Stimulated activated memory B cell treated with anti-CD40 and anti-IgM and Interleukin-4, amounts not matched to agents 10 μg/mL and 1 μg/mL and 100 μg/mL, for 72 hours (primary cell): ENCODE measurements around the gene GNGT2.
A peak's percentile ranks its signal among the peaks of the same experiment; 100 is the strongest.

Source experiments
- ATAC-seq: fragments of 150-1000 bp; cut with Tn5 transposase; 2 replicates; pipeline ENCODE4 v1.10.0; 2021
- H3K27ac Mint-ChIP-seq: one replicate; pipeline ENCODE4 v1.8.0; 2022; ENCODE audit warnings: mild to moderate bottlenecking, mixed read lengths
- H3K27me3 Mint-ChIP-seq: one replicate; pipeline ENCODE4 v1.8.0; 2022; ENCODE audit warnings: mixed read lengths
- H3K36me3 Mint-ChIP-seq: one replicate; pipeline ENCODE4 v1.8.0; 2022; ENCODE audit warnings: mixed read lengths
- H3K4me1 Mint-ChIP-seq: one replicate; pipeline ENCODE4 v1.8.0; 2022; ENCODE audit warnings: mixed read lengths
- H3K4me3 Mint-ChIP-seq: one replicate; pipeline ENCODE4 v1.8.0; 2022; ENCODE audit warnings: mild to moderate bottlenecking, moderate library complexity, mixed read lengths
- H3K9me3 Mint-ChIP-seq: one replicate; pipeline ENCODE4 v1.8.0; 2022; ENCODE audit warnings: mixed read lengths

The GNGT2 gene

DNA sequence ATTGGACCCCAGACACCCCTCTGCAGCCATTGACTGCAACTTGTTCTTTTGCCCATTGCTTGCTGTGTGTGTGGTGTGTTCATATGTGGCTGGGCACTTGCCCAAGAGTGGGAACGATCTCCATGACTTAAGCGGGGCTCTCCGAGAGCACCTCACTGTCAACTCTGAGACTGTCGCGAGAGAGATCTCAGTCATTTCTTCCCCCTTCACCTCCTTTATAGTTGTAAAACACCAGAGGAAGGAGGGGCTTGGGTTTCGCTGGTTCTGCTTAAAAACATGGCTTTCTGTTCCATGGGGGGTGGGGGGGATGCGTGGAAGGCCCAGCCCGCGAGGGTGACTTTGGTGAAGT, 12.8 kb upstream of the GNGT2 start:
- H3K4me3 Mint-ChIP-seq = no peak overlapping the region
- H3K27me3 Mint-ChIP-seq = no peaks in the 10 kb centered on the region
- peaks cover 65% of the 10 kb centered on the region for H3K4me1 Mint-ChIP-seq
- H3K27ac Mint-ChIP-seq = no peak overlapping the region
- no peak for ATAC-seq
- no peaks in the 10 kb centered on the region for H3K9me3 Mint-ChIP-seq
- peaks cover 24% of the 10 kb centered on the region for H3K36me3 Mint-ChIP-seq

DNA sequence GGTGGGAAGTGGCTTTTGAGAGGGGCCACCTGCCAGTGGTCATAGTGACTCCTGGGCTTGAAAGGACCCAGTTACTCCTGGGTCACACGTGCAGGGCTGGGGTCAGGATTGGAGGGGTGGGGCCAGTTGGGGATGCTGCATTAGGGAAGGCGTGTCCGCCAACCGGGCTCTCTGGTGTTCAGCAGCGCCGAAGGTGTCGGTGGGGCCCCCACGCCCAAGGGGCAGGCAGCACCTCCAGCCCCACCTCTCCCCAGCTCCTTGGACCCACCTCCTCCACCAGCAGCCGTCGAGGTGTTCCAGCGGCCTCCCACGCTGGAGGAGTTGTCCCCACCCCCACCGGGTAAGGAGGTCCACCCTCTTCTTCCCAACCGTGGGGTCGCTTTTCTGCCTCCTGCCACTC, 9.6 kb upstream of the GNGT2 start:
- Mint-ChIP-seq H3K36me3 (peaks cover 43% of the 10 kb centered on the region), H3K27ac (peak overlapping the region; percentile 74), H3K27me3 (no peaks in the 10 kb centered on the region), H3K4me3 (no peak overlapping the region), H3K9me3 (peaks cover 2% of the 10 kb centered on the region), H3K4me1 (peaks cover 75% of the 10 kb centered on the region)
- no peak for ATAC-seq

DNA sequence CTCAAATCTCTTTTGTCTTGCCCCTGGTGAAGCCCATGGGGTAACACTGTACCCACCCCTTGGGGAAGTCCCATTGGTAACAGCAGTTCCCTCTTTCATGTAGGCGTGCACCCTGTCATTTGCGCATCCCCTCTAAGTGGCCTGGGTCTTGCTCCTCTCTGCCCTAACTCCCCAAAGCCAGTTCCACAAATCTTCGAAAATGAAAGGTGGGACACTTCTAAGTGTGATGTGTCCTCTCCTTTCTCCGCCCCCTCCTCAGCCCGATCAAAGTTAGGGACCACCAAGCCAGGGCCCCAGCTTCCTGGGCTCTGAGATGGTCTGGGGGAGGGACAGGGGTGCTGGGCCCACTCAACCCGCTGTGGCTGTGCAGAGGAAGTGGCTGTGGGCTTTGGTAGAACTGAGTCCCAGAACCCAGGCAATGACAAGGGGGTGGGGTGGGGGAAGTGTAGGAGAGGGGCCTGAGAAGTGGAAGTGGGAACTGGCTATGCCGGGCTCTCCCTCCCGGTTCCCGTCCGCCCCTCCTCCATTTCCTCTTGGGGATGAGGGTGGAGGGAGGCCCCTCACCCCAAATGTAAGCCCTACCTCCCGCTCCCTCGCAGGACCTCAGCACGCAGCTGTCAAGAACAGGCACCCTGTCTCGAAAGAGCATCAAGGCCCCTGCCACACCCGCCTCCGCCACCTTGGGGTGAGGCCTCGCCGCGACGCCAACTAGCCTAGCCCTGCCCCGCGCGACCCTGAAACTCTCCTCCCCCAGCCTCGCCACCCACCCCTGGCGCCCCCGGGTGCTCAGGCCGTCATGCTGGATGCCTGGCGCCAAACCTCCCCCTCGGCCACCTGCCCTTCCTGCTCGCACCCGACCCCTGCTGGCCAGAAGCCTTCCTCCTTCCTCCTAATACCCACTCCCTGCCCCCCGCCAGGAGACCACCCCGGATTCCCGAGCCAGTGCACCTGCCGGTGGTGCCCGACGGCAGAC, 8.9 kb upstream of the GNGT2 start:
- peak; percentile 88 for ATAC-seq

DNA sequence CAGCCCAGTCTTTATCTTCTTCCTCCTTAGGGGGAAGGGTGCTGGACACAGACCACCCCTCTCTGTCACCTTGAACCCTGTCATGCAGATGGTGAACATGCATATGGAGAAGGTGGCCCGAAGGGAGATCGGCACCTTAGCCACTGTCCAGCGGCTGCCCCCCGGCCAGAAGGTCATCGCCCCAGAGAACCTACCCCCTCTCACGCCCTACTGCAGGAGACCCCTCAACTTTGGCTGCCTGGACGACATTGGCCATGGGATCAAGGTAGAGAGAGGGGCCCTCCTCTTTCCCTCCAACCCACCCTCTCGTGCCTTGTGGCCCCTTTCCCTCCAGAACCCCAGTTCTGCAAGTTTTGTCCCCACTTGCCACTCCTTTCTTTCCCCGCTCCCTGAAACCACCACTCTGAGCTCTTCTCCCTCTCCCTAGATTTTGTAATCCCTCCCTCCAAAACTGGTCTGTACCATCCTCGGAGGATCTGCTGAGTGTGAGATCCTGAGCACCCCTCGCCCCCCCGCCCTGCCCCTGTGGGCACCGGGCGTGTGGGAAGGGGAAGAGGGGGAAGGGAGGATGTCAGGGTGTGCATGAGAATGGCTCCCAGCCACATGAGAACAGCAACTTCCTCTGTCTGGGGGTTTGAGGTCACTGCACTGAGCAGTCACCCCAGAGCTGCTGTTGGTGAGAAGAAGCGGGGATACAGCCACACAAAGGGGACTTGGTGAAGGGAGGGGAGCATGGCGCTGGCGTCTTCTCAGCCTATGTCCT, 7.5 kb upstream of the GNGT2 start:
- no peaks in the 10 kb centered on the region for H3K27me3 Mint-ChIP-seq
- H3K4me3 Mint-ChIP-seq = peak overlapping the region; percentile 74
- peak; percentile 77 for ATAC-seq
- peaks cover 40% of the 10 kb centered on the region for H3K36me3 Mint-ChIP-seq
- H3K27ac Mint-ChIP-seq = peak overlapping the region; percentile 74
- H3K9me3 Mint-ChIP-seq = peaks cover 3% of the 10 kb centered on the region
- H3K4me1 Mint-ChIP-seq = peaks cover 75% of the 10 kb centered on the region

More for the DNA sequence above, 8.9 kb upstream of the GNGT2 start:
- peak overlapping the region; percentile 74 for H3K27ac Mint-ChIP-seq
- H3K36me3 Mint-ChIP-seq = peaks cover 47% of the 10 kb centered on the region
- peak overlapping the region; percentile 71 for H3K4me3 Mint-ChIP-seq
- H3K9me3 Mint-ChIP-seq = peaks cover 3% of the 10 kb centered on the region
- H3K4me1 Mint-ChIP-seq = peaks cover 75% of the 10 kb centered on the region
- no peaks in the 10 kb centered on the region for H3K27me3 Mint-ChIP-seq

DNA sequence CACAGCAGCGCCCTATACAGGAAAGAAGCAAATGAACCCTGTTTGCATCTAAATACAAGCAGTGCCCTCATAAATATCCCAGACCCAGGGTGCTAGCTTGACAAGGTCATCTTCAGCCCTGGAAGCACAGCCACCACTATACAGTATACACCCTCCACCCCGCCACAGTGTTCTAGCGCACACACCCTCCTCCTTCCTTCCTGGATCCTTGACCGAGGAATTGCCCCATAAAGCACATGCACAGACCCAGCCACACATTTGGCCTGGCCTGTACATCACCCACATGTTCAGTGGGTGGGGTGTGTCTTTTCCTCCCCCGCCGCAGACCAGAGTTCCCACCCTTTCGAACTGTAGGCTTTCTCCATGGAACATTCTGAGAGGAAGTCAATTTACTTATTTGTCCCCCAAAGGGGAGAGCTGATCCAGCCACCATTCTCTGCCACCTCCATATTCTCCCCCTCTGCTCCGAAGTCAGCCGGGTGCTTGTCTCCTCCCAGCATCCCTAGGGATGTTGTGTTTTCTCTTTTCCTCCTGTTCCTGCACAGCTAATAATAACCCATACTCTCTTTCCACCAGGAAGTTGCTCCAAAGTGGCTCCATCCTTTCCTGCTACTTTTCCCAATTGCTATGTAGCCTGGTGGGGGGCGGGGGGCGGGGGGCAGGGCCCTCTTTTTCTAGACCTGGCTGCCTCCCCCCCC, 6.7 kb upstream of the GNGT2 start:
- no peak for ATAC-seq
- H3K27ac Mint-ChIP-seq = peak overlapping the region; percentile 74
- peaks cover 32% of the 10 kb centered on the region for H3K36me3 Mint-ChIP-seq
- peaks cover 80% of the 10 kb centered on the region for H3K4me1 Mint-ChIP-seq
- H3K4me3 Mint-ChIP-seq = no peak overlapping the region
- no peaks in the 10 kb centered on the region for H3K27me3 Mint-ChIP-seq
- H3K9me3 Mint-ChIP-seq = peaks cover 3% of the 10 kb centered on the region

DNA sequence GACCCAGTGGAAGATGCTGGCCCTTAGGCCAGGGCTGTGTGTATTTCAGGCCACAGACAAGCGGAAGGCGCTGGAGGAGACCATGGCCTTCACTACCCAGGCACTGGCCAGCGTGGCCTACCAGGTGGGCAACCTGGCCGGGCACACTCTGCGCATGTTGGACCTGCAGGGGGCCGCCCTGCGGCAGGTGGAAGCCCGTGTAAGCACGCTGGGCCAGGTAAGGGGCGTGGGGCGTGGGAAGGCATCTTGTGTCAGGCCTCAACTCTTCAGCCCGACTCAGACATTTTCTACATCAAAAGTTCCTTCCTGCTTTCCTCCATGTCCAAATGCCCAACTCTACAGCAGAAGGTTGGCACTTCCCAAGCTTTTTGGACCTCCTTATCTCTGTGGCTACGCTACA, 6.1 kb upstream of the GNGT2 start:
- Mint-ChIP-seq H3K36me3 (peaks cover 30% of the 10 kb centered on the region), H3K27ac (peak overlapping the region; percentile 74), H3K27me3 (no peaks in the 10 kb centered on the region), H3K4me3 (peak overlapping the region; percentile 32), H3K4me1 (peaks cover 86% of the 10 kb centered on the region), H3K9me3 (peaks cover 3% of the 10 kb centered on the region)
- no peak for ATAC-seq

DNA sequence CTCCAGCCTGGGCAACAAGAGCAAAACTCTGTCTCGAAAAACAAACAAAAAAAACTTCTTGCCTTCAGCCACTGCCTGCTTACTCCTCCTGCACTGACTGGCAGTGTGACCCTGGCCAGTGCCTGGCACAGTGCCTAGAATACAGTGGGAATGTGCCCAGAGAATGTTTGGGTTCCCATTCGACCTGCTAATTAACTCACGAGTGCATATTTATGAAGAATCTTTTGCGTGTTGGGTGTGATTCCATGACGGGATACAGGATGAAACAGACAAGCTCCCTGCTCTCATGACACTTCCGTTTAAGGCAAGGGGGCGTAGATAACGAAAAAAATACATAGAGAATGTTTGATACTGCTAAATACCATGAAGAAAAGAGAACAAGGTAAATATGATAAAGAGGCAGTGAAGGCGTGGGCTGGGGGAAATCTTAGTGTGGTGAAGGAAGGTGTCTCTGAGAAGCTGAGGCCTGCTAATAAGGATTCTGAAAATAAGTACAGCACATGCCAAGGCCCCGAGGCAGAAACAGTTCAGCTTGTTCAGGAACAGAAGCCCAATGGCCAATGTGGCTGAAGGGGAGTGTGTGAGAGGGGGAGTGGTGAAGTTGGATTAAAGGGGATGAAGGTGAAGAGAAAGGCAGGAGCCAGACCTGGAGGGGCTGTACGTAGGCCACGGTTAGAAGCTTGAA, 4.4 kb upstream of the GNGT2 start:
- Mint-ChIP-seq H3K36me3 (peaks cover 25% of the 10 kb centered on the region), H3K9me3 (peaks cover 3% of the 10 kb centered on the region), H3K27me3 (no peaks in the 10 kb centered on the region), H3K27ac (peak overlapping the region; percentile 81), H3K4me1 (peaks cover 96% of the 10 kb centered on the region), H3K4me3 (peak overlapping the region; percentile 85)
- ATAC-seq = no peak

DNA sequence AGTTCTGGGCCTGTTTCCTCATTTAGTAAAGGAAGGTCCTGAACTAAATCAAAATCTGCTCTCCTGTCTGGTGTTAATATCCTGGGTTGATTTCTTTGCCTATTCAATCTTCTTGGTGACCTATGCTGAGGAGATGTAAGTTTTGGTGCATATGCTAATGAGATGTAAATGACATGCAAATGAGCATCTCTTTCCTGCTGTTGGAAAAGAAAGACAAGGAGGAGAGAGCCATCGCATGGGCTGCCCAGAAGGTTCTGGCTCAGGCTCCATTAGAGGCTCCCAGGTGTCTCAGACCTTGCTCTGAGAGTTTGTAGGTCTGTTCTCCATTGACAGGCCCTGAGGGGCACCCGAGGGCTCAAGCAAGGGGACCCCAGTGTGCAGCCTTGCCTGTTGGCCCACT, 3.5 kb upstream of the GNGT2 start:
- peaks cover 25% of the 10 kb centered on the region for H3K36me3 Mint-ChIP-seq
- H3K4me1 Mint-ChIP-seq = peaks cover 96% of the 10 kb centered on the region
- no peak for ATAC-seq
- H3K27ac Mint-ChIP-seq = peak overlapping the region; percentile 81
- H3K27me3 Mint-ChIP-seq = no peaks in the 10 kb centered on the region
- peak overlapping the region; percentile 85 for H3K4me3 Mint-ChIP-seq
- peaks cover 3% of the 10 kb centered on the region for H3K9me3 Mint-ChIP-seq

DNA sequence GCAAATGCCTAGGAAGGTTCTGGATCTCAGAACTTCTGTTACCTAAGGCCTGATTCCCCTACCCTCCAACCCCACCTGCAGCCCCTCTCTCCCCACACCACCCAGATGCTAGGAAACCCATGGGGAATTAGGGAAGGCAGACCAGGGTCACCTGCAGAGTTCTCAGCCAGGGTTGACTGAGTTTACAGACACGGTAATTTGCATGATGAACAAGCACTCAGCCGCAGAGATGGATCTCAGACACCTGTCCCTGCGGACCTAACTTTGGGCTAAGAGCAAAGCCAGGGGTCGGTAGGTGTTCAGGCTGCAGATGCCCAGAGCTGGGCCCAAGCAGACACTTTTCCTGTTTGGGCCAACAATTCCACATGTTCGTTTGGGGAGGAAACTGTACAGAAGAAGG, 3.0 kb upstream of the GNGT2 start:
- no peaks in the 10 kb centered on the region for H3K27me3 Mint-ChIP-seq
- peak; percentile 18 for ATAC-seq
- peak overlapping the region; percentile 81 for H3K27ac Mint-ChIP-seq

DNA sequence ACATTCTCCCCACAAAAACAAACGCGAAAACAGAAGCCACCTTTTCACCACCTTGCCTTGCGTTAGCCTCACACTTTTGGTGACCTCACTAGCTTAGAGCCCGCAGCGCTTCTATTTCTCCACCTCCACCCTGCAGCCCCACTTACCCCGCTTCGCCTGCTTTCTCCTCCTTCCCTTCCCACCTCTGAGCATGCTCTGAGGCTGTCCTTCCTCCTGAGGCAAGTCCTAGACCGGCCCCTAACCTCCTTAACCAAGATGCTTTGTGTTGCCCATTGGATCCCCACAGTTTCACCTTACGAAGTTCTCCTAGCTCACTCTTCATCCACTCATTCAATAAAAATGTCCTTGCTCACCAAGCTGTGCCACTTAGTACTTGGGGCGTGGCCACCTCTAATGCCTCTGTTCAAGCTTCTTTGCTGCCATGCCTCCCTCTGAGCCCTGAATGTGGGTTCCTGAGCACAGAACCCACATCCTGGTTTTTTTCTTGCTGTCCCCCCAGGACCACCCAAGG, 1.3 kb downstream of the GNGT2 start:
- H3K27ac Mint-ChIP-seq = peak overlapping the region; percentile 99
- peaks cover 12% of the 10 kb centered on the region for H3K36me3 Mint-ChIP-seq
- H3K9me3 Mint-ChIP-seq = no peaks in the 10 kb centered on the region
- peaks cover 54% of the 10 kb centered on the region for H3K4me1 Mint-ChIP-seq
- no peak overlapping the region for H3K4me3 Mint-ChIP-seq
- no peaks in the 10 kb centered on the region for H3K27me3 Mint-ChIP-seq
- no peak for ATAC-seq

More for the DNA sequence above, 3.0 kb upstream of the GNGT2 start:
- Mint-ChIP-seq H3K4me3 (peak overlapping the region; percentile 85), H3K36me3 (peaks cover 25% of the 10 kb centered on the region), H3K9me3 (peaks cover 3% of the 10 kb centered on the region), H3K4me1 (peaks cover 93% of the 10 kb centered on the region)

DNA sequence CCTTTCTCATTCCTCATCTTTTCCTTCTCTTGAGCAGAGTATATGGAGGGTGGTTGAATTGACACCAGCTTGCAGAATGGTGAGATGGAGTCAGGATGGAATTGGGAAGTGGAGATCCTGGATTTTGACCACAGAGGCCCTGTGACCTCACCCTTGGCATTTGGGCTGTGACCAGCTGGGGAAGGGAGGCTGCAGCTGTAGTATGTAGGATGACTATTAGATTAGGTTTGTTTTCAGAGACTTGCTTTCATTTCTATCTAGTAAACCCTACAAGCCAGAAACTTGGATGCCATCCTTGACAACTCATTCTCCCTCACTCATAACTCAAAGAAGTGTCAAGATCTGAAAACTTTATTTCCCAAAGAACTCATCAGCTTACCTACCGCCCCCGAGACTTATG, 5.9 kb downstream of the GNGT2 start:
- H3K27ac Mint-ChIP-seq = no peak overlapping the region
- H3K9me3 Mint-ChIP-seq = no peaks in the 10 kb centered on the region
- no peak for ATAC-seq
- peaks cover 8% of the 10 kb centered on the region for H3K4me1 Mint-ChIP-seq
- H3K4me3 Mint-ChIP-seq = no peak overlapping the region
- no peaks in the 10 kb centered on the region for H3K27me3 Mint-ChIP-seq
- H3K36me3 Mint-ChIP-seq = peaks cover 12% of the 10 kb centered on the region

DNA sequence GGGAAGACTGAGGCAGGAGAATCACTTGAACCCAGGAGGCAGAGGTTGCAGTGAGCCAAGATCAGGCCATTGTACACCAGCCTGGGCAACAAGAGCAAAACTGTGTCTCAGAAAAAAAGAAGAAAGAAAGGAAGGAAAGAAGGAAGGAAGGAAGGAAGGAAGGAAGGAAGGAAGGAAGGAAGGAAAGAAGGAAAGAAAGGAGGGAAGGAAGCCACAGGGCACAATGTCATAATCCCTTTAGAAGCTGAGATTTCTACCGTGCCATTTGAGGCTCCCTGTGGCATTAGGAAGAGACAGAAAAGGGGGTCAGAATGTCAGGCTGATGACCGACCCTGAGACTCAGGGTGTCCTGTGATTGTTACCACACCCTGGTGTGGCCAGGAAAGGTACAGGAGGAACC, 6.6 kb downstream of the GNGT2 start:
- no peaks in the 10 kb centered on the region for H3K9me3 Mint-ChIP-seq
- peaks cover 1% of the 10 kb centered on the region for H3K4me1 Mint-ChIP-seq
- H3K27ac Mint-ChIP-seq = no peak overlapping the region

DNA sequence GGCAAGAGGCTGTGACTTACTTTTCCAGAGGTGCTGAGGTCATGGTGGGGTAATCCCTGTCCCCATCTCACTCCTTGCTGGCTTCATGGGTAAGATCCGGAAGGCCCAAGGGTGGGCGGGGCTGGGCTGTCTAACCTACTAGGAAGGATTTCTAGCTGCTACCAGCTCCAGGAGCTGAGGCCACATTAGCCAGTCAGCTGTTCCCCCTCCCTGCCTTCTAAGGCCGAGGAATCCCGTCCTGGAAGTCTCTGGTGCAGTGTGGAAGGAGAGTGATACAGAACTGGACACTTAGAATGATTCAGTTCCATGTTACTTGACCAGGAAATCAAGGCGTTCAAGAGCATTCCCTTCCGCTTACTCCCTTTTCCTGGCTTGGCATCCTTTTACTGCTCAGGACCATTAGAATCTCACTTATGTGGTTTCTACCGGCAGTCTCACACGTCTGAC, 8.9 kb downstream of the GNGT2 start:
- no peak for ATAC-seq
- Mint-ChIP-seq H3K36me3 (peaks cover 8% of the 10 kb centered on the region), H3K4me3 (no peak overlapping the region)

More for the DNA sequence above, 6.6 kb downstream of the GNGT2 start:
- no peaks in the 10 kb centered on the region for H3K27me3 Mint-ChIP-seq
- ATAC-seq = no peak
- H3K4me3 Mint-ChIP-seq = no peak overlapping the region
- peaks cover 12% of the 10 kb centered on the region for H3K36me3 Mint-ChIP-seq

DNA sequence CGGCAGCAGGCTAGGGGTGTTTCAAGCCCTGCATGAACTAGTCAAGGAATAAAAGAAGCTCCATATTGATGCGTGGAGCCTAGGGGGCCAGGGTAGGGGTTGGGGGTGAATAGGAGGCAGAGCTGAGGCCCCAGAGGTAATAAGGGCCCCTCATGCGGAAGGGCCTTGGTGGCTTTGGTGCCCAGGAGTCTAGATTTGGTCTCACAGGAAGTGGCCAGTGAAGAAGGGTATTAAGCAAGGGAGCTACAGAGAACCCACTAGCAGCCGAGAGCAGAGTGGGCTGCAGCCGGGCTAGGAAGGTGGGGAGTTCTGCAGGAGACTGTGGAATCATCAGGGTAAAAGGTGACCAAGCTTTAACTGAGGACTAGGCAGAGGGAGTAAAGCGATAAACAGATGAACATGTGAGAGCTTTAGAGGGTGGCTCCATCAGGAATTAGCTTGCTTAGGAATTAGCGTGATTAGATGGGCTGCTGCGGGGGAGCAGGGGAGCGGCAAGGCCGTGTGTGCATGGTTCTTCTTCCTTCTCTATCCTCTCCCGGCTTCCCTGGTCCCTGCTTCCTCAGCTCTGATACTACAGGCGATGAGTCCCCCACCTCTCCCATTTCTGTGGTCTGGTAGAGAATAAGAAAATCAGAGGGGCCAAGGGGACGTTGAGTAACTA, 9.8 kb downstream of the GNGT2 start:
- Mint-ChIP-seq H3K4me3 (no peak overlapping the region), H3K4me1 (peaks cover 5% of the 10 kb centered on the region), H3K27ac (no peak overlapping the region), H3K36me3 (no peaks in the 10 kb centered on the region), H3K9me3 (no peaks in the 10 kb centered on the region), H3K27me3 (no peaks in the 10 kb centered on the region)
- ATAC-seq = no peak

More for the DNA sequence above, 8.9 kb downstream of the GNGT2 start:
- no peak overlapping the region for H3K27ac Mint-ChIP-seq
- H3K9me3 Mint-ChIP-seq = no peaks in the 10 kb centered on the region
- H3K27me3 Mint-ChIP-seq = no peaks in the 10 kb centered on the region
- no peaks in the 10 kb centered on the region for H3K4me1 Mint-ChIP-seq
